ENCODE measurements around the gene TRIM72.

TRIM72 gene

DNA sequence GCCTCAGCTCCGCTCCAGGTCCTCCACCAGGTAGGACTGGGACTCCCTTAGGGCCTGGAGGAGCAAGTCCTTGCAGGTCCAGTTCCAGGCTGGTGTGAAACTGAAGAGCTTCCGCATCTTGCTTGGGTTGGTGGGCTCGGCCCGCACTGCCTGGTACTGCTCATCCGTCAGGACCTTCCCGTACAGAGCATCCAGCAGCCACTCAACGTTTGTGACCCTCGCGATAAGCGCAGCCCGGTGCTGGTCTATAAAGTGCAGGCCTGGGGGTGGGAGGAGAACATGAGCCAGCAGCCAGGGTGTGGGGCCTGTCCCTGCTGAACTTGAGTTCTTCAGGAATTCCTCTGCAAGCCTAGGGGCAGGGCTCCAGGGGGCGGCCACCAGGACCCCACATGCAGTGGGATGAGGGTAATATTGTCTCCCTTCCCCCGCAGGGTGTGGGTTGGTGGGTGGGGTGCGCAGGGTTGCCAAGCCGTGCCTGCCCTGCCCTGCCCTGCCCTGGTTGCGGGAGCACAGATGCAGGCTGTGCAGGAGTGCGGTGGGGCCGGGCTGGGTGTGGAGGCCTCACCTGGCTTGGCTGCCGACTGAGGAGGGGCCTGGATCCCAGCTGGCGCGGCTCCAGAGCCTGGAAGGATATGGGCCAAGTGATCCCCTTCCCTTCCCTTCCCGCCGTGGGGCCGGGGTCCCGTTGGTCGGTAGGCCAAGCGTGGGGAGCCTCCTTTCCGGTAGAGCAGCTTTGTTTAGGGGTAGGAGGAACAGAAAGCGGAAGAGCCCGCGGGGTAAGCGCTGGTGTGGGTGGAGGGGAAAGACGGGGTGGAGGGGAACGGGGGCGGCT is 12.1 kb upstream of the TRIM72 start:
- Histone ChIP-seq H3K9ac (peak overlapping the region; percentile 73; the same call in 1 of the 2 replicates), H4K20me1 (ENCODE audit: insufficient read depth) (no peaks in the 10 kb centered on the region), H3K4me1 (ENCODE audit: low read depth, poor library complexity, severe bottlenecking) (peaks cover 35% of the 10 kb centered on the region), H3K27me3 (ENCODE audit: insufficient read depth, low read depth) (no peaks in the 10 kb centered on the region), H3K4me2 (peak overlapping the region; percentile 77), H3K27ac (peak overlapping the region; percentile 66; the same call in 1 of the 2 replicates), H2AFZ (ENCODE audit: low read depth) (peak overlapping the region; percentile 90), H3K36me3 (ENCODE audit: insufficient read depth) (no peaks in the 10 kb centered on the region), H3K79me2 (ENCODE audit: insufficient read depth, low read depth) (no peaks in the 10 kb centered on the region), H3K4me3 (IDR thresholded peaks at IDR 0.05; ENCODE audit: insufficient read depth, low read depth, low read length) (no peak overlapping the region)
- TF ChIP-seq, protein P1, sequence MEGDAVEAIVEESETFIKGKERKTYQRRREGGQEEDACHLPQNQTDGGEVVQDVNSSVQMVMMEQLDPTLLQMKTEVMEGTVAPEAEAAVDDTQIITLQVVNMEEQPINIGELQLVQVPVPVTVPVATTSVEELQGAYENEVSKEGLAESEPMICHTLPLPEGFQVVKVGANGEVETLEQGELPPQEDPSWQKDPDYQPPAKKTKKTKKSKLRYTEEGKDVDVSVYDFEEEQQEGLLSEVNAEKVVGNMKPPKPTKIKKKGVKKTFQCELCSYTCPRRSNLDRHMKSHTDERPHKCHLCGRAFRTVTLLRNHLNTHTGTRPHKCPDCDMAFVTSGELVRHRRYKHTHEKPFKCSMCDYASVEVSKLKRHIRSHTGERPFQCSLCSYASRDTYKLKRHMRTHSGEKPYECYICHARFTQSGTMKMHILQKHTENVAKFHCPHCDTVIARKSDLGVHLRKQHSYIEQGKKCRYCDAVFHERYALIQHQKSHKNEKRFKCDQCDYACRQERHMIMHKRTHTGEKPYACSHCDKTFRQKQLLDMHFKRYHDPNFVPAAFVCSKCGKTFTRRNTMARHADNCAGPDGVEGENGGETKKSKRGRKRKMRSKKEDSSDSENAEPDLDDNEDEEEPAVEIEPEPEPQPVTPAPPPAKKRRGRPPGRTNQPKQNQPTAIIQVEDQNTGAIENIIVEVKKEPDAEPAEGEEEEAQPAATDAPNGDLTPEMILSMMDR (conservative IDR thresholded peaks at IDR 0.05; ENCODE audit: low read depth, low read length): no peak

DNA sequence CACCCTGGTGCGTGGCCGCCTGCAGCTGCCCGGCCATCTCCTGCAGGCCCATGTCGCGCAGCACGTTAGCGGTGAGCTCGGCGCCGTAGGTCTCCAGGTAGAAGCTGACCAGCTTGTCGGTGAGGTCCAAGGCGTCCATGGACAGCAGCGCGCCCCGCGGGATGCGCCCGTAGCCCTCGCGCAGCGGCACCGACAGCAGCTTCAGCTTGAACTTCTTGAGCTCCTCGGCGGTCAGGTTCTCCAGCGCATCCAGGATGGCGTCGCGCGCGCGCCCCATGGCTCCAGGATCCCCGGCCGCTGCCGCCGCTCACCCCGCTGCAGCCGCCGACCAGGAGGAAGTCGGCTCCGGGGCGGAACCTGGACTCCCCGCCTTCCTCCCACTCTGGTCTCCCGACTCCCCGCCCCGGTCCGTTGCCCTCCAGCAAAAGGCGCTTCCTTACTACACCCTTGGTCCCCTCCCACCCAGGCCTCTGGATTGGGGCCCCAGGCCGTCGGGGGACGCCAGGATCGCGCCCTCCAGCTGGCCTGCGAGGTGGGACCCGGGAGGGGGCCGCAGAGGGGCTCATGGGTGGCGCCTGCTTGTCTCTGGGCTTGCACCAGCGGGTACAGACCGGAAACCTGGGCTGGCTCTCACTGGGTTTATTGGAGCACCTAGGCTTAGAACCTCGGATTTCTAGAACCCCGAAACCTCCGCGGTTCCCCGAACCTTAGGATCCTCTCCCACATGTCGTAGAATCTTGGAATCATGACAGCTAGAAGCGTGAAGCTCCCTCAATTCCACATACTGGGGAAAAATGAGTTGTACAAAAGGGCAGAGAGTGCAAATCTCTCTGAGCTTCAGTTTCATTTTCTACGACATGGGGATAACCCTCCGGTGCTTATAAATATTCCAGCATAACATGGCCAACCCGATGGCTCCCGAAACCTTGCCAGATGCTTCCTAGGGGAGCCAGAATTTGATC is 11.2 kb upstream of the TRIM72 start, which contains the start of gene PYCARD:
TSS of gene PYCARD (minus strand) at position 347 of the 962 bp plus-strand sequence. CDS start at position 277, 70 bp downstream.
- H3K9ac ChIP-seq: peak within 1 kb of the TSS; percentile 73
- peak within 1 kb of the TSS; percentile 90 for H2AFZ ChIP-seq (ENCODE audit: low read depth)
- H3K27ac ChIP-seq: peak within 1 kb of the TSS; percentile 66
- no peaks in the 10 kb centered on the region for H3K27me3 ChIP-seq (ENCODE audit: insufficient read depth, low read depth)
- H4K20me1 ChIP-seq (ENCODE audit: insufficient read depth): no peaks in the 10 kb centered on the region
- TF ChIP-seq, protein P1 (conservative IDR thresholded peaks at IDR 0.05; ENCODE audit: low read depth, low read length): no peak
- peaks cover 35% of the 10 kb centered on the region for H3K4me1 ChIP-seq (ENCODE audit: low read depth, poor library complexity, severe bottlenecking)
- peak within 1 kb of the TSS; percentile 77 for H3K4me2 ChIP-seq
- H3K36me3 ChIP-seq (ENCODE audit: insufficient read depth): no peaks in the 10 kb centered on the region
- no peaks in the 10 kb centered on the region for H3K79me2 ChIP-seq (ENCODE audit: insufficient read depth, low read depth)
- no peak within 1 kb of the TSS for H3K4me3 ChIP-seq (IDR thresholded peaks at IDR 0.05; ENCODE audit: insufficient read depth, low read depth, low read length)

DNA sequence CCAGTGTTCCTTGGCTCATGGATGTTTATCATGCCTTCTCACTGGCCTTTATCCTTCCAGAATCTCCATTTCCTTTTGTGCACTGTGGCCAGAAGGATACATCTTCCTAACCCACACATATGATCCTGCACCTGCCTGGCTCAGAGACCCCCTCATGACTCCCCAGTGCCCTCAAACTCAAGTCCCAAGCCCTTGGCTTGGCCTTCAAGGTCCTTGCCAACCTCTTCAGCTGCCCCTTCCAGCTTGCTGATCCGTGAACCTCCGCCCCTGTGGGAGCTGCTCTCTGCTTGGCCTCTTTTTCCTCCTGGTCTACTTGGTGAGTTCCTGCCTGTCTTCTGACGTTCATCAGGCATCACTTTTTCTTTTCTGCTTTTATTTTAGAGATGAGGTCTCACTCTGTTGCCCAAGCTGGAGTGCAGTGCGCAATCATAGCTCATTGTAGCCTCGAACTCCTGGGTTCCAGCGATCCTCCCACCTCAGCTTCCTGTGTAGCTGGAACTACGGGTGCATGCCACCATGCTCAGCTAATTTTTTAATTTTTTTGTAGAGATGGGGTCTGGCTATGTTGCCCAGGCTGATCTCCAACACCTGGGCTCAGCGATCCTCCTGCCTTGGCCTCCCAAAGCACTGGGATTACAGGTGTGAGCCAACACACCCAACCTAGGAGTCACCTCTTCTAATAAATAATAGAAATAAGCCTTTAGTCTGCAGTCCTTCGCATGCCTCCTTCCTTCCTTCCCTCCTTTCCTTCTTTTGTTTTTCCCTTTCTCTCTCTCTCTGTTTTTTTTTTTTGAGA is 8.8 kb upstream of the TRIM72 start:
- Histone ChIP-seq H3K79me2 (ENCODE audit: insufficient read depth, low read depth) (no peaks in the 10 kb centered on the region), H3K9ac (no peak overlapping the region), H3K36me3 (ENCODE audit: insufficient read depth) (no peaks in the 10 kb centered on the region), H3K27ac (no peak overlapping the region), H2AFZ (ENCODE audit: low read depth) (no peak overlapping the region), H4K20me1 (ENCODE audit: insufficient read depth) (no peaks in the 10 kb centered on the region), H3K4me2 (no peak overlapping the region), H3K27me3 (ENCODE audit: insufficient read depth, low read depth) (no peaks in the 10 kb centered on the region), H3K4me1 (ENCODE audit: low read depth, poor library complexity, severe bottlenecking) (peaks cover 23% of the 10 kb centered on the region), H3K4me3 (IDR thresholded peaks at IDR 0.05; ENCODE audit: insufficient read depth, low read depth, low read length) (no peak overlapping the region)
- TF ChIP-seq, protein P1 (conservative IDR thresholded peaks at IDR 0.05; ENCODE audit: low read depth, low read length): no peak

DNA sequence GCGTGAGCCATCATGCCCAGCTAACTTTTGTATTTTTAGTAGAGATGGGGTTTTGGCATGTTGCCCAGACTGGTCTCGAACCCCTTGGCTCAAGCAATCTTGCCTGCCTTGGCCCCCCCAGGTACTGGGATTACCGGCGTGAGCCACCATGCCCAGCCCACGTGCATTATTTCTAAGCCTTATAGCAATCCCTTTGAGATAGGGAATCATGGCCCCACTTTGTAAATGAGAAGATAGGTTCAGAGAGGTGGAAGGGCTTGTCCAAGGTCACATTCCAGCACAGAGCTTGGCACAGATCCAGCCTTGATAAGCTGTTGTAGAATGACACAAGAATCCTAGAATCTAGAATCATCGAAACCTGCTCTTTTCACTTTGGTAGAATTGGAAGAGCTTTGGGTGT is 7.1 kb upstream of the TRIM72 start:
- H3K4me3 ChIP-seq (IDR thresholded peaks at IDR 0.05; ENCODE audit: insufficient read depth, low read depth, low read length): no peak overlapping the region
- H3K4me2 ChIP-seq: no peak overlapping the region
- no peaks in the 10 kb centered on the region for H3K27me3 ChIP-seq (ENCODE audit: insufficient read depth, low read depth)
- no peak overlapping the region for H2AFZ ChIP-seq (ENCODE audit: low read depth)
- no peaks in the 10 kb centered on the region for H3K79me2 ChIP-seq (ENCODE audit: insufficient read depth, low read depth)
- TF ChIP-seq, protein P1 (conservative IDR thresholded peaks at IDR 0.05; ENCODE audit: low read depth, low read length): no peak
- no peak overlapping the region for H3K9ac ChIP-seq
- H4K20me1 ChIP-seq (ENCODE audit: insufficient read depth): no peaks in the 10 kb centered on the region
- no peak overlapping the region for H3K27ac ChIP-seq
- peaks cover 6% of the 10 kb centered on the region for H3K4me1 ChIP-seq (ENCODE audit: low read depth, poor library complexity, severe bottlenecking)
- H3K36me3 ChIP-seq (ENCODE audit: insufficient read depth): no peaks in the 10 kb centered on the region

Data from KMS-11 (cell line).